CD4-positive, CD25-positive, alpha-beta regulatory T cell (primary cell): ENCODE measurements around the gene SLC4A5. TPM values are rescaled to one million over a fixed set of nuclear protein-coding genes. Genes with fewer than 3 reads are reported as not detected.

Experiments used
- ATAC-seq, 2 donors: fragments of 150-1000 bp; cut with Tn5 transposase; one replicate each; pipeline ENCODE4 v1.10.0; 2021; ENCODE audit warnings: low read depth in 2 of 2, moderate number of reproducible peaks in 2 of 2, moderate library complexity in 1 of 2
- DNase-seq, 3 donors: peaks; one replicate each; pipeline versions ENCODE4 v3.0.0 to v3.0.0-alpha.2; 2012 to 2022; ENCODE audit warnings: mixed read lengths in 1 of 3
- H3K27ac ChIP-seq: one replicate; pipeline ENCODE4 v1.7.0; 2013; ENCODE audit warnings: mild to moderate bottlenecking, low read length; ENCODE audit not compliant: insufficient read depth, poor library complexity, severe bottlenecking
- H3K27me3 ChIP-seq: one replicate; pipeline ENCODE4 v1.7.0; 2013; ENCODE audit warnings: low read length; ENCODE audit not compliant: control insufficient read depth, insufficient read depth
- H3K36me3 ChIP-seq: one replicate; pipeline ENCODE4 v1.7.0; 2013; ENCODE audit warnings: mild to moderate bottlenecking, low read length, moderate library complexity; ENCODE audit not compliant: control insufficient read depth, insufficient read depth
- H3K4me1 ChIP-seq: 2 replicates; pipeline ENCODE4 v1.7.0; 2013; ENCODE audit warnings: mild to moderate bottlenecking, low read length; ENCODE audit not compliant: insufficient read depth, control insufficient read depth, poor library complexity, severe bottlenecking
- H3K4me3 ChIP-seq: one replicate; pipeline ENCODE4 v1.7.0; 2013; ENCODE audit warnings: low read depth, mild to moderate bottlenecking, low read length, moderate library complexity
- H3K9me3 ChIP-seq, 2 experiments: 1 replicate in 1 of 2; 2 replicates in 1 of 2; pipeline ENCODE4 v1.7.0; 2013; ENCODE audit warnings: low read length in 2 of 2, mild to moderate bottlenecking in 1 of 2, moderate library complexity in 1 of 2; ENCODE audit not compliant: control insufficient read depth in 2 of 2
- H3K27ac Mint-ChIP-seq, 3 donors: one replicate each; pipeline ENCODE4 v1.8.0; 2020 to 2022; ENCODE audit warnings: mild to moderate bottlenecking in 3 of 3, mixed read lengths in 3 of 3, moderate library complexity in 2 of 3
- H3K27me3 Mint-ChIP-seq: one replicate; pipeline ENCODE4 v1.8.0; 2022; ENCODE audit warnings: mild to moderate bottlenecking, mixed read lengths
- H3K36me3 Mint-ChIP-seq: one replicate; pipeline ENCODE4 v1.8.0; 2020; ENCODE audit warnings: mixed read lengths
- H3K4me1 Mint-ChIP-seq, 4 donors: one replicate each; pipeline ENCODE4 v1.8.0; 2020 to 2022; ENCODE audit warnings: mixed read lengths in 4 of 4, mild to moderate bottlenecking in 1 of 4
- H3K4me3 Mint-ChIP-seq, 4 donors: one replicate each; pipeline ENCODE4 v1.8.0; 2020 to 2022; ENCODE audit warnings: mild to moderate bottlenecking in 4 of 4, mixed read lengths in 4 of 4, moderate library complexity in 3 of 4
- H3K9me3 Mint-ChIP-seq, 7 donors: one replicate each; pipeline ENCODE4 v1.8.0; 2020 to 2022; ENCODE audit warnings: mixed read lengths in 7 of 7, mild to moderate bottlenecking in 3 of 7, moderate library complexity in 2 of 7
- polyA plus RNA-seq, 4 donors: library from polyadenylated mRNA; unstranded; fragments of 300-500 nt; fragmentation: Illumina TruSeq; gene quantifications; one replicate each; pipeline ENCODE4 v1.2.3, GENCODE V29; 2021
- total RNA-seq: library from RNA; stranded (reverse); gene quantifications from one replicate; pipeline ENCODE4 v1.2.3, GENCODE V29; 2022

SLC4A5 gene
- total and polyA plus RNA-seq, 5 donors from 2014 or later = 0.30 to 12.7 (median 0.85) TPM

GRCh38 chr2:74307720-74308119 is 35.5 kb downstream of the SLC4A5 start:
- Mint-ChIP-seq H3K27me3 (no peaks in the 10 kb centered on the region), H3K9me3 (peaks cover 0 to 2% (median 0%) of the 10 kb centered on the region in 7 donors), H3K4me1 (peaks cover 0 to 2% (median 0%) of the 10 kb centered on the region in 4 donors), H3K36me3 (peaks cover 32% of the 10 kb centered on the region), H3K27ac (no peak overlapping the region), H3K4me3 (no peak overlapping the region)
- no peak for ATAC-seq
- Histone ChIP-seq H3K36me3 (no peaks in the 10 kb centered on the region), H3K27me3 (no peaks in the 10 kb centered on the region), H3K27ac (no peak overlapping the region), H3K4me3 (no peak overlapping the region), H3K4me1 (no peaks in the 10 kb centered on the region), H3K9me3 (no peaks in the 10 kb centered on the region)
- no peak for DNase-seq

- no peaks in the 10 kb centered on the region for H3K36me3 ChIP-seq
- ATAC-seq (no peak), DNase-seq (no peak)
- Mint-ChIP-seq H3K4me3 (peak overlapping the region in 1 of 4 donors; percentile 33), H3K27me3 (no peaks in the 10 kb centered on the region), H3K4me1 (peaks cover 0 to 4% (median 0%) of the 10 kb centered on the region in 4 donors), H3K36me3 (peaks cover 33% of the 10 kb centered on the region), H3K9me3 (peaks cover 0 to 2% (median 0%) of the 10 kb centered on the region in 7 donors), H3K27ac (no peak overlapping the region)
- H3K27ac ChIP-seq = no peak overlapping the region
- no peaks in the 10 kb centered on the region for H3K9me3 ChIP-seq
- H3K4me1 ChIP-seq = no peaks in the 10 kb centered on the region
- no peak overlapping the region for H3K4me3 ChIP-seq
- no peaks in the 10 kb centered on the region for H3K27me3 ChIP-seq
Measured at GRCh38 chr2:74304332-74305148, 38.7 kb downstream of the SLC4A5 start.

GRCh38 chr2:74302865-74303264 is 40.4 kb downstream of the SLC4A5 start:
- Mint-ChIP-seq H3K27me3 (no peaks in the 10 kb centered on the region), H3K9me3 (peaks cover 0 to 3% (median 0%) of the 10 kb centered on the region in 7 donors), H3K36me3 (peaks cover 46% of the 10 kb centered on the region), H3K27ac (peak overlapping the region in 1 of 3 donors; percentile 61), H3K4me1 (peaks cover 0 to 4% (median 0%) of the 10 kb centered on the region in 4 donors), H3K4me3 (no peak overlapping the region)
- Histone ChIP-seq H3K4me1 (no peaks in the 10 kb centered on the region), H3K9me3 (no peaks in the 10 kb centered on the region), H3K4me3 (no peak overlapping the region), H3K36me3 (no peaks in the 10 kb centered on the region), H3K27me3 (no peaks in the 10 kb centered on the region), H3K27ac (no peak overlapping the region)
- DNase-seq = no peak
- no peak for ATAC-seq

GRCh38 chr2:74301262-74301661 is 42.0 kb downstream of the SLC4A5 start:
- no peak overlapping the region for H3K4me3 ChIP-seq
- peak overlapping the region in 1 of 3 donors; percentile 57 for H3K27ac Mint-ChIP-seq
- no peaks in the 10 kb centered on the region for H3K27me3 Mint-ChIP-seq
- H3K36me3 ChIP-seq = no peaks in the 10 kb centered on the region
- H3K4me1 ChIP-seq = no peaks in the 10 kb centered on the region
- DNase-seq = no peak
- H3K36me3 Mint-ChIP-seq = peaks cover 53% of the 10 kb centered on the region
- no peak overlapping the region for H3K27ac ChIP-seq
- no peak for ATAC-seq
- no peaks in the 10 kb centered on the region for H3K9me3 ChIP-seq
- H3K4me1 Mint-ChIP-seq = peaks cover 0 to 3% (median 0%) of the 10 kb centered on the region in 4 donors
- no peak overlapping the region for H3K4me3 Mint-ChIP-seq
- peaks cover 0 to 3% (median 0%) of the 10 kb centered on the region in 7 donors for H3K9me3 Mint-ChIP-seq
- H3K27me3 ChIP-seq = no peaks in the 10 kb centered on the region

- Mint-ChIP-seq H3K4me3 (no peak overlapping the region), H3K9me3 (peaks cover 0 to 3% (median 0%) of the 10 kb centered on the region in 7 donors), H3K27me3 (no peaks in the 10 kb centered on the region), H3K36me3 (peaks cover 53% of the 10 kb centered on the region), H3K27ac (no peak overlapping the region), H3K4me1 (peaks cover 0 to 2% (median 0%) of the 10 kb centered on the region in 4 donors)
- Histone ChIP-seq H3K4me1 (no peaks in the 10 kb centered on the region), H3K4me3 (no peak overlapping the region), H3K36me3 (no peaks in the 10 kb centered on the region), H3K9me3 (no peaks in the 10 kb centered on the region), H3K27ac (no peak overlapping the region), H3K27me3 (no peaks in the 10 kb centered on the region)
- no peak for ATAC-seq
- DNase-seq = no peak
Measured at GRCh38 chr2:74300506-74300905, 42.7 kb downstream of the SLC4A5 start.

- ATAC-seq = no peak
- H3K4me1 Mint-ChIP-seq = peaks cover 0 to 2% (median 0%) of the 10 kb centered on the region in 4 donors
- Histone ChIP-seq H3K4me1 (no peaks in the 10 kb centered on the region), H3K4me3 (no peak overlapping the region), H3K36me3 (no peaks in the 10 kb centered on the region), H3K27ac (no peak overlapping the region), H3K9me3 (no peaks in the 10 kb centered on the region), H3K27me3 (no peaks in the 10 kb centered on the region)
- H3K27me3 Mint-ChIP-seq = no peaks in the 10 kb centered on the region
- DNase-seq = no peak
- H3K27ac Mint-ChIP-seq = no peak overlapping the region
- peaks cover 56% of the 10 kb centered on the region for H3K36me3 Mint-ChIP-seq
- H3K9me3 Mint-ChIP-seq = peaks cover 0 to 3% (median 0%) of the 10 kb centered on the region in 7 donors
- H3K4me3 Mint-ChIP-seq = no peak overlapping the region
Measured at GRCh38 chr2:74297950-74298349, 45.3 kb downstream of the SLC4A5 start.

GRCh38 chr2:74297391-74297790 is 45.8 kb downstream of the SLC4A5 start:
- Mint-ChIP-seq H3K27me3 (no peaks in the 10 kb centered on the region), H3K9me3 (peaks cover 0 to 3% (median 0%) of the 10 kb centered on the region in 7 donors), H3K27ac (peak overlapping the region in 1 of 3 donors; percentile 45), H3K4me1 (peaks cover under 1 to 4% (median 2%) of the 10 kb centered on the region in 4 donors), H3K4me3 (no peak overlapping the region), H3K36me3 (peaks cover 58% of the 10 kb centered on the region)
- ATAC-seq (no peak), DNase-seq (no peak)
- Histone ChIP-seq H3K27me3 (no peaks in the 10 kb centered on the region), H3K4me3 (no peak overlapping the region), H3K27ac (no peak overlapping the region), H3K9me3 (no peaks in the 10 kb centered on the region), H3K4me1 (no peaks in the 10 kb centered on the region), H3K36me3 (no peaks in the 10 kb centered on the region)
